Activated naive CD4-positive, alpha-beta T cell treated with Interleukin-2 at 50 U/mL for 16 hours (primary cell): ENCODE data around the gene PCDH9.
"Not testable (repeated sequence)": the region's sequence is repeated elsewhere in the genome, so short reads cannot be mapped to it uniquely, and the experiment has no call there.

Source experiments
- DNase-seq: peaks from one replicate; pipeline ENCODE4 v3.0.0-alpha.2; 2020

Gene PCDH9

DNA sequence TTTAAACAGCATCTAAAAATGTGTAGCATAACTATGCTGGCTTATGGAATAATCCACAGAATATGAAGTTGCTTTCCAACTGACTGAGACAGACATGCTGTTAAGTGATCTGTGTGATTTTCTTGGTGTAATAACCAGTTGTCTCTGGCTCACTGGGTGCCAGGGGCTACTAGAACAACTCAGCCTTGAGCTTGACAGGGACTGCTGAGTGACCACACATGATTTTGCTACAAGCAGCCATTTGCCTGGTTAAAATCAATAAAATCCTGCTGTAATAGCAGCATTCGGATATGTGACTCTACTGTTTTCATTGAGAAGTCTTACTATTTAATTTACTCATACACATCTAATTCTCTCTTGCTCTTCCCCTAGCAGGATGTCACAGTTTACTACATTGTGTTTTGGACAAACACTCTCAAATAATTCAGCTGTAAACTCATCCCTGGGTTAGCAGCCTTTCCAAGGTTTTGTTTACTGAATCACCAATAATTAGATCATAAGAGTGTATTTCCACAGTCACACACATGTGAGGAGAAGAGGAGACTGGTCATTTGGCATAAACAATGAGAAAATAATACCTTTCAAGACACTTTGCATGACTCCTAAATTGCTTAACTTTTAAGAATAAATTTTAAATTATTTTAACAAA lies 426.2 kb downstream of the PCDH9 start:
- no peak for DNase-seq

DNA sequence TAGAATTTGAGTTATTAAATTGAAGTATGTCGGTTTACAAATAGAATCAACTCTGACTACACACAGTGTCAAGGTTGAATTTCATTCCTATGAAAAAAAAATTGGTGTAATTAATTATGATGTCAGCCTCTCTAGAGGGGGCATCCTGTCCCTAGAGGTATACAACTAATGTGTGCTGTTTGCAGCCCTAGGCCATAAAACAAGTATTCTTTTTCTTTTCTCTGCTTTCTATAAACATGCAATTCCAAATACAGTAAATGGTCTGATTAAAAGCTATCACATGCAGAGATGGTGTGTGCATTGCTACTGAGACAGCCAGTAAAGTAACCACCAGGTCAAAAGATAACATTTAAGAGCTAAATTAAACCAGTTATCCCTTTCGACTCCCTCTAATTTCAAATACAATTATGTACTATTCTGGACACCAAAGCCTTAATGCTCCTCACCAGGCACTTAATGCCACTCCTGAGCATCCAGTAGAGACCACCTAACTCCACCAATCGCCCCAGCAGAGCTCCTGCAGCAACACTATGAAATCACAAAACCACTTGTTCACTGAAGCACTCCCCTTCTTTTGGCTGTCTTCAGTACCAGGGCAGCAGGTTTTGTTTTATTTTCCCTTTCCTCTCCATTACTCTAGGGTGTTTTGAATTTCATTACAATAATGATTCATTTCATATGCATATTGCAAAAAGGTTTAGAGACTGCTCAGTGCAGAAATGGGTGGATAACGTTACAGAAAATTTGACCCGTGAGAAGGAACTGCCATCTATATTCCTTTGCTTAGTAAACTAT lies 426.9 kb downstream of the PCDH9 start:
- no peak for DNase-seq

DNA sequence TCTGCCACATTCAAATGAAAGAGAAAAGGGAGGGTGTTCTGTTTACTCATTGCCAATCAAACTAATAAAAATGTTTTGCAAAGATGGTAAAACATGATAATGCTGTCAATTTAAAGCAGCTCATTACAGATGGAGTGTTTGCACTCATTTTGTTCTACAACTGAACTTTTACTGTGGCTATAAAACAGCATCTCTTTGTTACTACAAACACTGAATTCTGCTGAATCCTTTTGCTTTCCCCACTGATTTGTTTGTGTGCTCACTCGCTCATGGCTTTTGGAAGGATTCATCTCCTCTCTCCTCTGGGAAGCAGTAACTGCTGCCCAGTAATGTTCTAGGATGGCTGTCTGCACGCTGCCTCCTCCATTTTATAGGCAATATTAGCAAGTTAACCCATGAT lies 434.5 kb downstream of the PCDH9 start:
- no peak for DNase-seq

DNA sequence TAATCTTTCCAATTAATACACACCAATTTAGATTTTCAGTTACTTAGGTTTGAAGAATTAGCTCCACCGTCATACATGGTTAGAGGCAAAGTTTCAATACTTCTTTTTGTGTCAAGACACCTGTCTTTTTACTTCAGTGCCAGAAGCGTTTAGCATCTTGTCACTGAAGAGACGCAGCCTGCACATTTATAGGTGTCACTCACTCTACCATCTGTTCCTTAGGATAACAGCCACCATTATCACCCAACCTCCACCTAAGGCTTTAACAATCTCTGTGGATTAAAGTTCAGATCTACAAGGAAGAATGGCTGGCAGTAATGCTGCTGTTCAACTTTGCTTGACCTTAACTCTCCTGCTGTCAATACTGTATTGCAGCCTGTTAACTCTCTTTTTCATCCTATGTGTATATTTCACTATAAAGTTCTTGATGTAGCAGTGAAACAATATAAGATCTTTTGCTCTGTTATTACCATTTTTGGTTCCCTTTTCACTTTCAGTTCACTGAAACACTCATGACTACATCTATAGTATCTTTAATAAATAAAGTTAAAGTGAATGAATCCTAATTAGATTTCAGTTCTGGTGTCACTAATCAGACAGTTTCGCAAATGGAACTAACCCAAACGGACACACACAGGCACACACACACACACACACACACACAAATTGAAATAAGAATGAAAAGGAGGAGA lies 435.6 kb downstream of the PCDH9 start:
- no peak for DNase-seq

DNA sequence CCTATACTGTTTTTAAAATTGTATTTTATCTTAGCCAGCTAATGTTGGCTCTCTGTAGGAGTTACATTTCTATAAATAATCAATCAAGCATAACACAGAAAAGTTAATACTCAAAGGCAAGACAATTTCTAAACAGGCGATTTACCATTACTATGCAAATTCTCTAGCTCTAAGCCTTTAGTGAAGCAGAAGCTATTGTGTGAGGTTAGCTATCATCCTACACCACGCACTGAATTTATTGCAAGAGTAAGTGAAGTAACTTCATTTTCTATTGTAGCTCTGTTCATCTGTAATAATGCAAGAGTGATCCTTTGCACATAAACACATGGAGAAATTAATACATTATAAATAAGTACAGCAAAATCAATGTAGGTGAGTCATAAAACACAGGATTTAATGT lies 439.3 kb downstream of the PCDH9 start:
- no peak for DNase-seq

DNA sequence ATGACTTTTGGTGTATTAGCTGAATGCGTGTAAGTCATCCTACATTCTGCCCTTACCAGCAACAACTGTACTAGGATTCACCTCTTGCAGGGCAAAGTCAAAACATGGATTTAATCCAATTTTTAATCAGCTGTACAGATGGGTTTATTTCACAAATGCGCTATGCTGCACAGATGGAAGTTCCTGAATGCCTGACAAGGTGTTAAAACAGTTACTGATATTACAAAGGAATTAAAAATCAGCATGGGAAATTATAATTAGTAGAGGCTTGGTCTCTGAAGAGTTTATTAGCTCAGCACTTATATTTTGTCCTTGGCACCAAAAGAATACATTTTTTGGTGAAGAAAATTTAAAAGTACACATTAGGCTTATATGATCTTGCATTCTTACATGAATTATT lies 448.9 kb downstream of the PCDH9 start:
- no peak for DNase-seq

DNA sequence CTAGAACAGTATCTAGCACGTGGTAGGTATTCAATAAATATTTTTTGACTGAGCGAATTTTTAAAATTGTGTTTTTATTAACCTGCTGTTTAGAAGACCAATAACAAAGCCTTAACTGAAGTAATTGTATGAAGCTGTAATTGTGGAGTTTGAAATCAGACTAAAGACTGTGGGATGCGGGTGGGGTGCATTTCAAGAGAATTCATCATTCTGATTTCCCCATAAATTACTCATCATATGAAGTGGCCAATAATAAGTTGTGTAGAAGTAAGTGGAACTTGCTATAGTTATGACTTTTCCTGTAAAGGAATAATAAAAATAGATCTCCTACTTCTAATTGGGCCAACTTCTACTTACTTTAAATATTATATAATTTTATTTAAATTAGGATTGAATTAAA lies 449.3 kb downstream of the PCDH9 start:
- no peak for DNase-seq

DNA sequence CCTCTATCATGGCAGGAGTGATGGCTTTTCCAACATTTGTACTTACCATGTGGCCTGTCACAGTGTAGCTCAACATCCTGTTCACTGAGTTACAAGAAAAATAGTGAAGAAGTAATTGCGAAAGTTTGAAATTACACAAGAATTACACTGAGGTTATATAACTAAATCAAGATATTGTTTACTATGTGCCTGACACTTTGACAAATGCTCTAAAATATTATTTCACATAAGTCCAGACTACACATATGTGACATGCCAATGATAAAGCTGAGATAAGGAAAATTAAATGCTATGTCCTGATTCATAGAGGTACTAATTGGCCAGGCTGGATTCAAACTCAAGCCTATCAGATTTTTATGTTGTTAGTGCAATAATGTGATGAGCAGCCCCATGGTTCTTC lies 451.7 kb downstream of the PCDH9 start:
- DNase-seq: no peak

DNA sequence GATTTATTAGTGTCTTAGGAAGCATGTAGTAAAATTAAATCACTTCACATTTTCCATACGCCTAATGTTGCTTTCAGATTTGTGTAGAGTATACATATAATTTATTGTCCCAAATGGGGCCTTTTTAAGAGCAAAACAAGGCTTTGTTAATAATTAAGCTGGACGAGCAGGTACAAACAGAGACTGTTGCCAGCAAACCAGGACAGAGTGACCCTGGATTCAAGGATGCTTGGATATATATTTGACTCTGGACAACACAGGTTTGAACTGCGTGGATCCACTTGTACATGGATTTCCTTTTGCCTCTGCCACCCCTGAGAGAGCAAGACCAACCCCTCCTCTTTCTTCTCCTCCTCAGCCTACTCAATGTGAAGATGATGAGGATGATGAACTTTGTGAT lies 454.9 kb downstream of the PCDH9 start:
- DNase-seq: no peak

DNA sequence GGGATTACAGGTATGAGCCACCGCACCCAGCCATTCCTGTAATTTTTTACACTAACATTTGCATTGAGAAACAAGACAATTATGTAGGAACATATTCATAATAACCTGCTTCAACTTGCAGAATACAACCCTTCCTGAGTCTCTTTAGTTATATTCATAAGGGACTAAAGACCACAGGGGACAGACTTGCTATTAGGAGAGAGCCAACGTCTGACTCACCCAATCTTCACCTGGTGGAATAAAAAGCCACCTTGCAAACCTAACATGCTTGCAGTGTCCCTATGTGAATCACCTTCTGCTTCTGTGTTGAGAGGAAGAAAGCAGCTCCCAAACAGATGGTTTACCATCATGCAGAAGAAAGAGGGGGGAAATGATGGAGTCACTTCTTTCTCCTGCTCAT lies 456.1 kb downstream of the PCDH9 start:
- no peak for DNase-seq

DNA sequence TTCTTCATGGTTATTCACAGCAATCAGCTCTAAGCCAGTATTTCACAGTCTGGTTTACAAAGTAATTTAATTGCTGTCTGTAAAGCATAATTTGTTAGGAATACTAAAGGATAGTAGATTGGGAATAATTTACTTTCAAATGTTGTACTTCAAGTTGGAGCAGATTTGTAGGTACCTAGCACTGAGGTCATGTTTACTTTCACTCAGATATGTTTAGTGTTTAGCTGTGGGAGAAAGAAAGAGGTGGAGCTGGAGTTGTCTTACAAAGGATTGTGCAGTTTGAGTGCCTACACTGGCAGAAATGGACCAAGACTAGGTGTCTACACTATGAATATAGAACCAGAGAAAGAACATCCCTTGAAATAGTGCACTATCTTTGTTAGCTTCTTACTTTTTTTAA lies 464.6 kb downstream of the PCDH9 start:
- no peak for DNase-seq

DNA sequence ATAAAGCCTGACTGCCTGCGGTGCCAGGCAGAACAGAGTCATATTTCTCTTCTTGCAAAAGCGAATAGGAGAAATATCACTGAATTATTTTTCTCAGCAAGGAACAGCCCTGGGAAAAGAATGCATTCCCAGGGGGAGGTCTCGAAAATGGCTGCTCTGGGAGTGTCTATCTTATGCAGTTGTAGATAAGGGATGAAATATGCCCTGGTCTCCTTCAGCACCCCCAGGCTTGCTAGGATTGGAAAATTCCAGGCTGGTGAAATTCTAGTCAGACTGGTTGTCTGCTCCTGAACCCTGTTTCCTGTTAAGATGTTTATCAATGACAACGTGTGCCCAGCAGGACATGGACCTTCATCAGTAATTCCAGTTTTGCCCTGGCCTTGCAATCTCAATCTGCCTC lies 469.5 kb downstream of the PCDH9 start:
- not testable (repeated sequence) for DNase-seq

DNA sequence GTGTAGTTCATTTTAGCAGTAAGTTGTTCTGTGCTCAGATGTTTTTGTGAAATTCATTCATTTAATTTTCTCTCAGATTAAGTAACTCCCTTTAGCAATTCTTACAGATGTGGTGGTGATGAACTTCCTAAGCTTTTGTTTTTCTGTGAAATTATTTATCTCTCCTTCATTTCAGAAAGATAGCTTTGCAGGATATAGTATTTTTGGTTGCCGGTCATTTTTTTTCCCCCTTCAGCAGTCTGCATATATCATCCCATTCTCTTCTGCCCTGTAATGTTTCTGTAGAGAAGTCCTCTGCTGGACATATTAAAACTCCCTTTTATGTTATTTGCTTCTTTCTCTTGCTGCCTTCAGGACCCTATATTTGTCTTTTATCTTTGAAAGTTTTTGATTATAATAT lies 470.2 kb downstream of the PCDH9 start:
- DNase-seq: no peak

DNA sequence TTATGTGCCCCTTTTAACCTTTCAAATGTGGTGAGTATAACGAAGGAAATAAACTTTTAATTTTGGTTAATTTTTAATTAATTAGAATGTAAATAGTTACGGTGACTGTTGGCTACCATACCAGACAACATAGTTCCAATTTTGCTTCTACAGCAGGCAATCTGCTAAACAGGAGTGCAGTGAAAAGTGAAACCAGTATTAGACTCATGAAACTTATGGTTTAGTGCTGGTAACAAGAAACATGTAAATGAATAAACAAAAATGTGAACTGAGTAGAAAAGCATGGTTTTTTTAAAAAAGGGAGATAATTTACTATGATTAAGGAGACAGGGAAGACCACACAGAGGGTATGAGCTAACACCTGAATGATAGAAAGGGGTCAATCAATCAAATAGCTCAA lies 478.4 kb downstream of the PCDH9 start:
- no peak for DNase-seq

DNA sequence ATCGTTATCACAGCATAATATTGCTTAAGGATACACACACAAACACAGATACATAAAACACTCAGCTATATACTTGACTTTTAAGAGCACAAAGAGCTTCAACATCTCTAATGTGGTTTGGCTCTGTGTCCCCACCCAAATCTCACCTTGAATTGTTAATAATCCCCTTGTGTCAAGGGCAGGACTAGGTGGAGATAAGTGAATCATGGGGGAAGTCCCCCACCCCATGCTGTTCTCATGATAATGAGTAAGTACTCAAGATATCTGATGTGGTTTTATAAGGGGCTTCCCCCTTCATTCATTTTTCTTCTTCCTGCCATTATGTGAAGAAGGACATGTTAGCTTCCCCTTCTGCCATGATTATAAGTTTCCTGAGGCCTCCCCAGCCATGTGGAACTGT lies 481.4 kb downstream of the PCDH9 start:
- DNase-seq: no peak

DNA sequence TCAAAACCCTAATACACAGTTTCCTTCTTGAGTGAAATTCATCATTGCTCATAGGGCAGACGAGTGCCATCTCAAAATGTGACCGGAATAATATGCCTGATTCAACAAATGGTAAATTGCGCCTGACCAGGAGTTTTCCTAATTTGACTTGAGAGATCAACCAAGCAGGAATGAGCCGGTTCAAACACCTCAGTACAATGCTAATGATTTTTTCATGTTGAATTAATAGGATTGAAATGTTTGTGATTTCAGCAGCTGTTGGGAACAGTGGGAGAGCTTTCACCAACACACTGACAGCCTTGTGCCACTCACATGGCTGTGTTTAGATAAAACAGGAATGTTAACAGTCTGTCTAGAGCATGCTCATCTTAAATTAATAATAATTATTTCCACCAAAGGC lies 484.8 kb downstream of the PCDH9 start:
- no peak for DNase-seq

DNA sequence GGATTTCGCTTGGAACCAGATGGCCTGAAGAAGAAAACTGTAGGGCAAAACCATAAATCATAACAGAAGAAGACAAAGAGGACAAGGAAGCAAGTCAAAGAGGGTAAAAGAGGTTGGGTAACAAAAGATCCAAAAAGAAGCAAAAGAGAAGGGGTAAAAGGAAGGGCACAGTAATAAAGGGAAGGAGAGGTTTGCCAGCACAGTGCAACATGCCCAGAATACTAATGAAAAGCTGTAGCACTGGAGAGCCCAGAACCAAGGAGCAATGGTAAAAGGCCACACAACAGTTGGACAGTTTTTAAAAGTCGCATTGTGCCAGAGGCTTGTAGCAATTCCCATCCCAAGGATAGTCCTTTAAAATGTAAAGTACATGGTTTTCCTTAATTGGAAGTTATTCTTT lies 506.6 kb downstream of the PCDH9 start:
- DNase-seq: no peak

DNA sequence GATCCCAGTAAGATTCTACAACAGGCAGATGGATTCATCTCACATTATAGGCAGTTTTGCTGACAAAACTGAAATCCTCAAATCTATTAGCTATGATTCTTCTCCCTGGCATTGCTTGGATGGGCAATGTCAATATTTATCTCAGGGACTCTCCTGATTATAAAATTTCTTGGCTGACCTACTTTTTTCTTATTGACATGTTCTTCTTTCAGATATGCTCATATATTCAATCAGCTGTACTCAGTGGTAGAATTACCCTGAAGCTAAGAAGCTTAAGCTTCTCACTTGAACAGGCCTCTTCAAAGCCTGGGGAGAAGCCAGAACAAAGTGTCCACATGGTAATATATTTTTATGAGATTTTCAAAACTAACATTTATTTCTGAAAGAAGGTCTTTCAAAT lies 513.6 kb downstream of the PCDH9 start:
- DNase-seq: no peak

DNA sequence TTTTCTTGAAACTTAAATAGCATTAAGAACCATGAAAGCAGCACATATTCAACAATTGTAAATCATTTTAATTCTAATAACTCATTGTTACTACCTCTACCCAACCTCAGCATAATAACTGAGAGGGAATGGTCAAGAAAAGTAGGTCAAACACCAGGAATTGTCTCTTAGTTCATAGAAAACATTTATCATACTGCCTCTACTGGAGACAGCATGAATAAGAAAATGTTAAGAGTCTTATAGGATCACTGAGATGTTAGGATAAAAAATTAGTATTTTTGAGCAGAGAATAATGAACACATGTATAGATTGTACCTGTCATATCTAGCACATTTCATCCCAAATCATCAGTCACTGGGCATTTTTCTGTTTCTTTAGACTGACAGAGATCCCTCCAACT lies 515.3 kb downstream of the PCDH9 start:
- DNase-seq: no peak

DNA sequence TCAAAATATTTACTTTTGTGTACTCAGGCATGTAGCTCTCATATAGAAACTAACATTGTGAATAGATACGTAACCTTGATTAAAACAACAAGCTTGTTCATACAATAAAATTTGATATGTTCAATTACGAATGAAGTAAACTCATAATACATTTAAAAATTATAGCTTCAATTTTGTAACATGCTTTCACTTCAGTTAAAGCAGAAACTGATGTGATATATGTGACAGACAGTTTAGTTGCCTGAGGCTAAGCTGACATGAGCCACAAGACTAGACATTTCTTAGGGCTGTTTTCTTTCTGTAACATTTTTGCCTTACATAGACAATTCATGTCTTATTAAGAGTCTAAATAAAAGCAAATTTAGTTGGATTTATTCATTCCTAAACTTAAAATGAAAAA lies 526.0 kb downstream of the PCDH9 start:
- DNase-seq: no peak

DNA sequence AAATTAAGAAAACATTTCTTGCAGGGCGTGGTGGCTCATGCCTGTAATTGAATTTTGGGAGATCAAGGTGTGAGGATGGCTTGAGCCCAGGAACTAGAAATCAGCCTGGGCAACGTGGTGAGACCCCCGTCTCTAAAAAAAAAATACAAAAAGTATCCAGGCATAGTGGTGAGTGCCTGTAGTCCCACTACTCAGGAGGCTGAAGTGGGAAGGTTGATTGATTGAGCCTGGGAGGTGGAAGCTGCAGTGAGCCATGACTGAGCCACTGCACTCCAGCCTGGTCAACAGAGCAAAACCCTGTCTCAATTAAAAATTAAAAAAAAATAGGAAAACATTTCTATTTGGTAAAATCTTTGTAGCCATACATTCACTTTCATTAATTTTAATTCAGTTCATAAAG lies 526.5 kb downstream of the PCDH9 start:
- no peak for DNase-seq

DNA sequence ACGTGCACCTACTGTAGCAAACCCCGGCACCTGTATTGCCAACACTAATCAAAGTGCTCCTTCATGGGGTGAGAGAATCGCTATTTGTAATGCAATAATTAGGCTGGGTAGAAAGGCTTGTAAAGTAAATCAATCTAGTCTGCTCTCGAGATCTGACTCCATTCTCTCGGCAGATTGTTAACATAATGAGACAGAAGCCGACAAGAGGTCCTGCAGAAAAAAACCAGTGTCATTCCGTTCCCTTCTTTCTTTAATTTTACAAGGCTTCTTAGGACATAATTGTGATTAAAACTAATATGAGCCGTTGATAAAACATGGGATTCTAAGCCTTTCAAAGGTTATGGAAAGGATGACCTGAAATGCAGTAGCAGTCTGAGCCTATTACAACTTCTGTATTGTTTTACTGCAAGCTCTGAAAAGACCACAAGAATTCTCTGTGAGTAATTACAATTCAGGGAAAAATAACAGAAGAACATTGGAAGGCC lies 530.0 kb downstream of the PCDH9 start:
- DNase-seq: no peak

DNA sequence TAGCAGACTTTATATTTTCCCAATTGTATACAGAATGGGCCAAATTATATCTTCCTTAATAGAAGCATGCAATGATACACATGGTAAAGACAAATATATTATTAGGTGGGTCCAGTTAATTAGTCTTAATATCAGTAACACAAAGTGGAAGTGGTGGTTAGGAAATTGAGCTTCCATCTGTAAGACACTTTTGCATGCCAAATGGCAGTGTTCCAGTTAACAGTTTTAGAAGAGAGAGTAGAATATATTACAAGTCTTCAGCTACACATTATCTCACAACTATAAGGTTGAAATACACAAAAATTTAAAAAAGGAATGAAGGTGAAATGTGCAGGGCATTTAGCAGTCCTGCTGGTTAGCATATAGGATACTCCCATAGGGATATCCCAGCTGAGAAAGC lies 536.5 kb downstream of the PCDH9 start:
- DNase-seq: no peak

DNA sequence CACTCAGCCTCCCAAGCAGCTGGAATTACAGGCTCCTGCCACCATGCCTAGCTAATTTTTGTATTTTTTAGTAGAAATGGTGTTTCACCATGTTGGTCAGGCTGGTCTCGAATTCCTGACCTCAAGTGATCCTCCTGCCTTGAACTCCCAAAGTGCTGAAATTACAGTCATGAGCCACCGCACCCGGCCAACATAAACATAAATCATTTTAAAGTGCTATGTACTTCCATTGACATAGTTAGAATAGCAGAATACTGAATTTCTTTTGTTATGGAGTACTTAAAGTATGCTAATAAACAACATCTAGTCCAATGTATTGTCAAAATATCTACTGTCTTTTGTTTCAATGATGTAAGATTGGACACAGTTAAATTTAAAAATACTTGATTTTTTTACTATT lies 539.0 kb downstream of the PCDH9 start:
- DNase-seq: no peak
